ENCODE measurements around the gene HDAC3.
"Not testable (repeated sequence)": the region's sequence is repeated elsewhere in the genome, so short reads cannot be mapped to it uniquely, and the experiment has no call there.

The HDAC3 gene

DNA sequence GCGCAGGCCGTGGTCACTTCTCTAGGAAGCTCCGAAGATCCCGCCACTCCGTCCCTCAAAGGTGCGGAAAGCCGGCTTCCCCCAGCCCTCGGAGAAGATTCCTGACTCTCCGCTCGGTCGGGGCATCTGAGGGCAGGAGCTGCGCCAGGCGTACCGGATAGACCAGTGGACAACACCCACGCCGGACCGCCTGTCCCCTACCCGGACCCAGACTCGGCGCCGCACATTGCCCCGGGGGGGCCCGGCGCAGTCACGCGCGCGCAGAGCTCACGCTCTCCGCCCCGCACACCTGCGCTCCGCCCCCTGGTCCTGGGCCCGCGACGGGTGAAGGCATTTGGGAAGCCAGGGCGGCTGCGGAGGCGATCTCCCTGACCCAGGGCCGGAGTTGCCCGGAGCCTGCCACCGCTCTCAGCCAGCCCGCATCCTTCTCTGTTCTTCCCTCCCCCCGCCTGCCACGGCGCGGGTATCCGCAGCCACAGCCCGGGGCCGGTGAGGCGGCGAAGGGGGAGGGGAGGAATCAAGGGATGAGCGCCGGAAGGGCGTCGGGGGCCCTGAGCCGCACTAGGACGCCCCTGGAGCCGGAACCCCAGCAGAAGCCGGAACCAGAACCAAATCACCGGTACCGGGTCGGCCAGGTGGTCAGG, 596 bp upstream of the HDAC3 start:
- intact Hi-C loops (cut with DNase I) = loop anchor here (2.0 kb wide), 1 partner anchor 18 kb away; the partner anchor contains the start of gene DIAPH1
- peak in 6 of 10 donors; percentile 23 to 90 (median 46) for DNase-seq

DNA sequence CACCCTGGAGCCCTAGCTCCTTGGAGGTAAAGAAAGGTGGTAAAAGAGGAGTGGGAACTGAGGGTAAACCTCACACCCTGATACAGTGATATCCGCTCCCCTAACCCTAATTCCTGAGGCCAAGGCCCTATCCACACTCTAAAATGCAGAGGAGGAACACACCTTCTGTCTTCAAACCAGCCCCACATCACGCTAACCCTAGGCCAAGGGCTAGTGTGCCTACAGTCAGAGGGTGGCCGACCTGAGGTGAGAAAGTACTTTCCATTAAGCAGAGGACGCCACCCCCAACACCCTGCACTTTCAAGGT, 590 bp downstream of the HDAC3 start:
- no peak for DNase-seq
- intact Hi-C loops (cut with DNase I) = loop anchor here (2.0 kb wide), 1 partner anchor 17 kb away; the partner anchor contains the start of gene DIAPH1

DNA sequence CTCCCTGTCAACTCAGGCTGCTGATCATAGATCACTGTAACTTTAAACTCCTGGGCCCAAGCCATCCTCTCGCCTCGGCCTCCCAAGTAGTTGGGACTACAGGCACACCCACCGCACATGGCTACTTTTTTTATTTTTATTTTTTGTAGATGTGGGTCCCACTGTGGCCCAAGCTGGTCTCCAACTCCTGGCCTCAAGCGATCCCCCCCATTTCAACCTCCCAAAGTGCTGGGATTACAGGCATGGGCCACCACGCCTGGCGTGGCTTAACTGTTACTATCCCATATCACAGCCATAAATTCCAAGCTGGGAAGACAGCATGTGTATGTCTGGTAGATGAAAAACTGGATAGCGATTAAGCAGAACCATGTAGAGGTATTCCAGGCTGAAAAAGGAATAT, 1.0 kb downstream of the HDAC3 start:
- intact Hi-C loops (cut with DNase I) = loop anchor here (2.0 kb wide), 1 partner anchor 17 kb away; the partner anchor contains the start of gene DIAPH1
- DNase-seq = no peak

DNA sequence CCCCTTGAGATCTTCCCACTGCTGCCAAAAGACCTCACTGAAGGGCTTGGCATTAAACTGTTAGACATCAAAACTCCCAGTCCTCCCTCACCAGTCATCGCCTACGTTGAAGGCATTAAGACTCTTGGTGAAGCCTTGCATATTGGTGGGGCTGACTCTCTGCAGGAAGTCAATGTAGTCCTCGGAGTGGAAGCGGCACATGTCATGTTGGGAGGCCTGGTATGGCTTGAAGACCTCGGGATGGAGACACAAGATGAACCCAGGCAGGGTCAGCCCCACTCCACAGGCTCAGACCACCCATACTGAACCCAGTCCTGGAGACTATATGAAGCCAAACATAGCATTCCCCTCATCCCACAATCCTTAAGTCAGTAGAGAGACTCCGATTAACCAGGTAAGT, 1.9 kb downstream of the HDAC3 start:
- DNase-seq = no peak
- intact Hi-C loops (cut with DNase I) = no loop called here

DNA sequence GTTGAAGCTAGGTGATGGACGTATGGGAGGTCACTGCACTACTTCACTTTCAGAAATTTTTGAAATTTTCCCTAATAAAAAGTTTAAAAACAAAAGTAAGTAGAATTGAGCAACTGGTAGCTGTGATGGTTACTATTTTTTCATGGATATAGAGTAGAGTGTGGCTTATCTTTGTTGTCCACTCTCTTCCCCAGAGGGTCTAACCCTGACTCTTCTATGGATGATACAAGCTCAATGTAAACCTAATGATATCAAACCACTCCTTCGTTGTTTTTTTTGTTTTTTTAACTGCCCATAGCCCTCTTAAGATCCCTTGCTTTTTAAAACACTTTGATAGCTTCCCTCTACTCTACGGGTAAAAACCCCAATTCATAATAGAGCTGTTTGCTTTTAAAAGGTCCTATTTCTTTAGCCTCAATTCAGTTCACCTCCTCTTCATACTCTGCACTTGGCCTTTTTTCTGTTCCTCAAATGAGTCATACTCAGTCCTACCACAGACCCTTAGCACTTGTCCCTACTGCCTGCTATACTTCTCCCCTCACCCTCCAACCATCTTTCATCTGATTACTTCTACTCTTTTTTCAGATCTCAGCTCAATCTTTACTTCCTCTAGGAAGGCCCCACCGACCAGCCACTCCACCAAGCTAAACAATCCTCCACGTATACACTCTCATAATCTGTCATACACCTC, 2.6 kb downstream of the HDAC3 start:
- DNase-seq = no peak
- intact Hi-C loops (cut with DNase I) = no loop called here

DNA sequence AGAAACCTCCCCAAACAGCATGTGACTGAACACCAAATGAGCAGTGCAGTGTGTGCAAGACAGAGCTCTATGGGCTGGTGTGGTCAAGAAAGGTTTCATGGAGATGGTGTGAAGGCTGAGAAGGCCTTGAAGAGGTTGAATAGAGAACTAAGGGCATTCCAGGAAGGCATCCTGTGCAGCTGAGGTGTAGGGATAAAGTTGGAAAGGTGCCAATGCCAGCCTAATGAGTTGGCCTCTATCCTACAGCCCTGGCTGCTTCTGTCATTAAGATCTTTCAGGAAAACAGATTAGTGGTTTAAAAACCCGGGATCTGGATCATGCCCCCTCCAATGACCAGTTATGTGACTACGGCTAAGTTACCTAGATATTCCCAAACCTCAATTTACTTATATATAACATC, 4.0 kb downstream of the HDAC3 start:
- intact Hi-C loops (cut with DNase I) = no loop called here
- DNase-seq = no peak

GRCh38 chr5:141630570-141631140, 6.0 kb downstream of the HDAC3 start:
- intact Hi-C loops (cut with DNase I) = no loop called here
- peak in 1 of 10 donors; percentile 33 for DNase-seq

DNA sequence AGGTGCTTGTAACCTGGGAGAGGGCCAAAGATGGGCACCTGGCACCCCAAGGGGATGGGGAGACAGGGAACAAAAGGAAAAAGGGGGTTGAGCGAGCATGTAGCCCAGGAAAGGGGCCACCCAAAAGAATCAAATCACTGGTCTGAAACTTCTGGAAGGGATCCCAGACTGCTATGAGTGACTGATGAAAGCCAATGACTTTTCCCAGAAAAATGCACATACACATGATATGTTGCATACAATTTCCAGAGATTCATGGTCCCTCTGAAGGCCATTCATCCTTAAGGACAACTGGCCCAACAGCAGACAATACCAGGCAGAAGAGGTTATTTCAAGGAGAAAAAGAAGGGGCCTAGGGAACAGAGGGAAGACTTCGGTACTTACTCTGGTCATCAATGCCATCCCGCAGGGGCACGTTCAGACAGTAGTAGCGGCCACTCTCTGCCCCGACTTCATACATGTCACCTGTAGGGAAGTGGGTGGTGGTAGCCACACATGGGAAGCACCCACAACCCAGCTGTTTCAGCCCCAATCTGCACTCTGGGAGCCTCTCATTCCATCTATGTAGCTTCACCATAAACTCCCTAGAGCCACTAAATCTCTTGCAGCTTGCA, 8.4 kb downstream of the HDAC3 start:
- intact Hi-C loops (cut with DNase I) = no loop called here
- no peak for DNase-seq

DNA sequence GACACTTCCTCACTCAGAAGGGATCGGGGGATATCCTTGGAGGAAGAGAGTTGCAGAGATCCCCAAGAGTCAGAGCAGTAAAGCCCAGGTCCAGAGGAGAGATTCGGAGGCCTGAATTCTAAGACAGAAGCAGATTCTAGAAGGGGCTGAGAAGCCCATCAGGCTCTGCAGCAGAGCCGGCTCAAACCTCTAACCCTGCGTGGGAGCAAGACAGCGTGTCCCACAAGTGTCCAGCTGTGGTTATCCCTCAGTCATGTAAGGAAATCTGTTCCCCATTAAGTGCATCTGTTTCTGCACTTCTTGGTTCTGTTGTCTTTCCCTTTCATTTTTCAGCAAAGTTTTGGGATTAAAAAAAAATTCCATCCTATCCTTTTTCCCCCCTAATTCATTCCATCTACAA, 13.0 kb downstream of the HDAC3 start:
- intact Hi-C loops (cut with DNase I) = no loop called here
- no peak for DNase-seq

- DNase-seq = no peak
- intact Hi-C loops (cut with DNase I) = no loop called here
These were observed 13.5 kb downstream of the HDAC3 start for GRCh38 chr5:141623186-141623585.

GRCh38 chr5:141618804-141619554, 17.7 kb downstream of the HDAC3 start, which contains the start of gene DIAPH1:
Gene DIAPH1 (minus strand): TSS chr5:141619000. CDS start chr5:141618914, 86 bp downstream.
- intact Hi-C loops (cut with DNase I) = loop anchor here (1.0 to 2.0 kb wide), 2 partner anchors 18 to 27 kb away; partner anchors contain the start of genes HDAC3 and RELL2

DNA sequence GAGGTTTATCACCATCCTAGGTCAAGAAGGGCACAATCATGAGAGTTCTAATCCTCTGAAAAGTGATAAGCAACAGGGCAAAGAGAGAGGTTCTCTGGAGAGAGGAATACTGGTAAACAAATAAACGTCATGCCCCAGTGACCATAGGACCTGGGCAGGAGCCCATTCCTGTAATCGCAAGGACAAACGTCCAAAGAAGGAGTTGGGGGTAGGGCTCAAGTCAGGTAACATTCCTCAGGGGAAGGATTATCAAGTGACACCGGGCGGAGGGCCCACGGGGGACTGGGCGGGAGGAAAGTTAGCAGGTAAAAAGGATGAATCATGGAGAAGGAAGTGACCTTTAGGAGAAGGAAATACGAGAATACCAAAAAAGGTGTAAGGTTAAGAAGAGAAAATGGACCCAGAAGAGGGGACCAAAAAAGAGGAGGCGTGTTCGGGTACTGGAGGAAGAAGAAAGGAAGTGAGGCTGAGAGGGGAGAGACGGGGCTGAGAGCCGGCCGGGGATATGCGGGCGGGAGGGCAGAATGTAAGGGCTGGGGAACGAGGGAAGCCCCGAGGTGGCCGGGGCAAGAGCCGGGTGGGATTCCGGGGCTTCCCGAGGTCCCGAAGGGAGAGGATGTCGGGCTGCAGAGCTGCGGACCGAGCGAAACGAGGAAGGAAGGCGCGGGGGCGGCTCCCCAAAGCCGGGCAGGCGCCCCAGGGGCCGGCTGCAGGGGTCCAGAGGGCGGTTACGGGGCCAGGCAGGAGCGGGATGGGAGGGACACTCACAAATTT, 18.4 kb downstream of the HDAC3 start:
- peak in 3 of 10 donors; percentile 33 to 82 (median 72) for DNase-seq
- intact Hi-C loops (cut with DNase I) = loop anchor here (2.0 kb wide), 1 partner anchor 19 kb away; the partner anchor contains the start of genes HDAC3 and RELL2

More at GRCh38 chr5:141618804-141619554, 17.7 kb downstream of the HDAC3 start, which contains the start of gene DIAPH1:
- DNase-seq = peak; percentile 79 to 98 (median 90)

DNA sequence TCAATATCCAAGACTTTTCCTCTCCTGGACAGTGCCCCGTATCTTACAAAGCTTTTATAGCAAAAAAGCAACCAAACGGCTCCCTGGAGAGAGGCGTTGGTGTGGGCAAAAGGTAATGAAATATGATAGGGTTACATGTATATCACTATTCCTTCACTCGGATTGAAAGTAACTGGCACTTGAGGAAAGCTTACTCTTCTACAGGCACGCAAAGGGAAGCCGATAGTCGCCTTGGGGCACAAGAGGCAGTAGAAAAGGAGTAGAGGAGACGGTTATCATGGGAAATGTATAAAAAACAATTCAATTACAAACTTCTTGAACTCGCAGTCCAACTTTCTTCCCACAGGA, 19.0 kb downstream of the HDAC3 start:
- DNase-seq = no peak
- intact Hi-C loops (cut with DNase I) = loop anchor here (2.0 kb wide), 1 partner anchor 19 kb away; the partner anchor contains the start of genes HDAC3 and RELL2

GRCh38 chr5:141617128-141617527, 19.5 kb downstream of the HDAC3 start:
- no peak for DNase-seq
- intact Hi-C loops (cut with DNase I) = no loop called here

DNA sequence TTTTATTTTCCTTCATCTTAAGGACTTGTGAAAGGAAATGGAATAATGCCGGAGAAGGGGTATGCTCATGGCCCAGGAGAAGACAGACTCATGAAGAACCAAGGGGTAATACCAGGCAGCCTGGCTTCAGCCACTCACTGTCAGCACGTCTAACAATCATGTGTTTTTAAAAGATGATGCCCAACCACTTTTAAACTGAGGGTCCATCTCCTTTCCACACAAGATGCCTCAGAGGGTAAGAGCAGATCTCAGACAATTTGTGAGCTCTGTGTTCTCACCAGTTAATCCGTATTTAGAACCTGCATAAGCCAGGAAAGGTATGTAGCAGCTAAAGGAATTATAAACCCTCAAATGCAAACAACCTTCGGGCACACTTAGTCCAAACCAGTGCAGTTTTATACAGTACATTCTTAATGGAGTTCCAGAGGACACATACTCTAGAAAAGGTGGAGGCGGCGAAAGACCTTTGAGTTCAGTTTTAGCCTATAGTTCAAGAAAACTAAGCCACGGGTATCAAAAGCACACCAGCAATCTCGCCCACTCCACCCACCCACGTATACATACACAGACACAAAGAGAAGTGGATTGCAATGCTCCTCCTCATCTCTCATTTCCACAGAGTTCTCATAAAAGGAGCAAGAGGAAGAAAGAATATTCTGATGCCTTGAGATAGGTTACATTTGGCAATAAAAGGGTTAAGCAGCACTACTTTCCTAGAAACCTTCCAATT, 20.5 kb downstream of the HDAC3 start:
- DNase-seq = no peak
- intact Hi-C loops (cut with DNase I) = no loop called here

DNA sequence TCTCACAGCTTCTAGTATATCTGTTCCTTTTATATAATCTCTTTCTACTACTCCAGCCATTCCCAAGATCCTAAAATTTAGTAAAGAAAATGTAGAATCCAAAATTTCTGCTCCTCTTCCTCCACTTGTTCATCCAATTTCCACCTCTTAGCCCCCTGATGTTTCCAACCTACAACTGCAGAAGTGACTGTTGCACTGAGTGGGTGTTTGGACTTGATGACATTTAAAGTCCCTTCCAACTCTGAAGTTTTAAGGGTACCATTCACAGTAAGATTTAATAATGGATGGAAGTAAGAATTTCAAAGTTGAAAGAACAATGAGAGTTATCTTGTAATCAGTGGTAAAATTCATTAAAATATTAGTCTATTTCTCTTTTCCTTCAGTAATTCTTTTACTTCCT, 23.3 kb downstream of the HDAC3 start:
- intact Hi-C loops (cut with DNase I) = no loop called here
- no peak for DNase-seq

DNA sequence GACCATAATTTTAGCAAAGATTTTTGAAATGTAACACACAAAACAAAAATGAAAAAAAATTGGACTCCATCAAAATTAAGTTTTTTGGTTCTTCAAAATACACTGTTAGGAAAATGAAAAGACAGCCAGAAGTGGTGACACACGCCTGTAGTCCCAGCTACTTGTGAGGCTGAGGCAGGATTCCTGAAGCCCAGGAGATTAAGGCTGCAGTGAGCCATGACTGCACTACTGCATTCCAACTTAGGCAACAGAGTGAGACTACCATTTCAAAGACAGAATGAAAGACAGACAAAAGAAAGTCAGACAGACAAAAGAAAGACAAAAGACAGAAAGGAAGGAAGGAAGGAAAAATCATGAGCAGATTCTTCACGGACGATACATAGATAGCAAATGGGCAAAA, 25.4 kb downstream of the HDAC3 start:
- intact Hi-C loops (cut with DNase I) = no loop called here
- no peak for DNase-seq

DNA sequence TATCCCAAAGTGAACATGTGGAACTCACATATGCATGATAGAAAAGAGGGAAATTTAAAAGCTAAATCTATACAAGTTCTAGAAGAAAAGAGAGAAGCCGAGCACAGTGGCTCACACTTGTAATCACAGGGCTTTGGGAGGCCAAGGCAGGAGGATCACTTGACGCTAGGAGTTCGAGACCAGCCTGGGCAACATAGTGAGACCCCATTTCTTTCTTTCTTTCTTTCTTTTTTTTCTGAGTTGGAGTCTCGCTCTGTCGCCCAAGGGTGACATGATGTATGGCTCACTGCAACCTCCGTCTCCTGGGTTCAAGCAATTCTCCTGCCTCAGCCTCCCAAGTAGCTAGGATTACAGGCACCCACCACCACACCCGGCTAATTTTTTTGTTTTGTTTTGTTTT, 26.7 kb downstream of the HDAC3 start:
- intact Hi-C loops (cut with DNase I); DNase-seq: not testable (repeated sequence)

GRCh38 chr5:141609044-141609443, 27.6 kb downstream of the HDAC3 start:
- intact Hi-C loops (cut with DNase I) = no loop called here
- no peak for DNase-seq

All from posterior cingulate gyrus (tissue), 11 donors.